HG03378 (cell line): Measurements from ENCODE around the gene KRTCAP2.
A peak's percentile ranks its signal among the peaks of the same experiment; 100 is the strongest.
"Not testable (repeated sequence)": the region's sequence is repeated elsewhere in the genome, so short reads cannot be mapped to it uniquely, and the experiment has no call there.

ENCODE experiments used
- ATAC-seq: cut with Tn5 transposase; IDR thresholded peaks from one replicate; pipeline ENCODE4 v1.9.1; 2021; ENCODE audit warnings: mild to moderate bottlenecking, moderate library complexity; ENCODE audit not compliant: unreplicated experiment

The KRTCAP2 gene

DNA sequence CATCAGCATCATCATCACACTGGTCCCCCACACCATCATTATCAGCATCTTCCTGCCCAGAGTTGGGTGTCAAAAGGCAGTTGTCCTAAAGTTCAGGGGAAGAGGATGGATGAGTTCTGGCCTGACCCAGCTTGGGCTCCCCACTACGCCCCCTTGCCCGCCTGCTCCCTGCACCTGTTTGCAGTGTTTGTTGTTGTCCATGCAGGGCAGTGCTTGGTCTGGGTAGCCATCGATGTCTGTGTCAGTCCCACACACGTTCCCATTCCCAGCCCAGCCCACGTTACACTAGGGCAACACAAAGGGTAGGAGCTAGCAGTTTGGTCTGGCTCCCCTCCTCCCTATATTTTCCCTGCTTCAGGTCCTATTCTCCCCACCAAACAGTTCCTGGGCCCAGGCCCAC, 27.8 kb upstream of the KRTCAP2 start:
- ATAC-seq: no peak

DNA sequence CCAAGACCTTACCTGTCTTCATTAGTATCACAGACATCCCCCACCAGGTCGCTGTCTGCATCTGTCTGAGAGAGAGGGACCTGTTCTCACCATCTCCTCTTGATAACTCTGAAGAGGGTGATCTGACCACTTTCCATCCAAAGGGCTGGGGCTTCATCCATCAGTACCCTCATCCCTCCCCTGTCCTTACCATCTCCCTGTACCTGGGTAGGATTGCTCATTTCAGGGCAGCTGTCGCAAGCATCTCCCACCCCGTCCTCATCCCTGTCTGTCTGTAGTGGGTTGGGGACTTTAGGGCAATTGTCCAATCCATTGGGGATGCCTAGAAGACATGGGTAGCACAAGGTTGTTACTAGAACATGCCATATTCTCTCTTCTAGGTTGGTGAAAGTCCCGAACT, 26.7 kb upstream of the KRTCAP2 start:
- no peak for ATAC-seq

DNA sequence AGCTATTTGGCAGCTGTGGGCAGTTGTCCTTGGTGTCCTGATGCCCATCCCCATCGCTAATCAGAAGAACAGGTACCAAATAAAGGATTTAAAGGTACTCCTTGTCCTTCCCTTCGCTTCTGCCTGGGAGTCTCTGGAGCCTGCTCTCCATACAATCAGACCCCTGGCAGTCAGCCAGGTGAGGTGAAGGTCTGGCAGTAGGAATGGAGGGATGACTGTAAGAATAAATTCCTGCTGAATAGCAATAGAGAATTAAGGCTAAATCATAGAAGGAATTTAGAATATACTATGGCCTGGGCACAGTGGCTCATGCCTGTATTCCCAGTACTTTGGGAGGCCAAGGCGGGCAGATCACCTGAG, 25.4 kb upstream of the KRTCAP2 start:
- no peak for ATAC-seq

DNA sequence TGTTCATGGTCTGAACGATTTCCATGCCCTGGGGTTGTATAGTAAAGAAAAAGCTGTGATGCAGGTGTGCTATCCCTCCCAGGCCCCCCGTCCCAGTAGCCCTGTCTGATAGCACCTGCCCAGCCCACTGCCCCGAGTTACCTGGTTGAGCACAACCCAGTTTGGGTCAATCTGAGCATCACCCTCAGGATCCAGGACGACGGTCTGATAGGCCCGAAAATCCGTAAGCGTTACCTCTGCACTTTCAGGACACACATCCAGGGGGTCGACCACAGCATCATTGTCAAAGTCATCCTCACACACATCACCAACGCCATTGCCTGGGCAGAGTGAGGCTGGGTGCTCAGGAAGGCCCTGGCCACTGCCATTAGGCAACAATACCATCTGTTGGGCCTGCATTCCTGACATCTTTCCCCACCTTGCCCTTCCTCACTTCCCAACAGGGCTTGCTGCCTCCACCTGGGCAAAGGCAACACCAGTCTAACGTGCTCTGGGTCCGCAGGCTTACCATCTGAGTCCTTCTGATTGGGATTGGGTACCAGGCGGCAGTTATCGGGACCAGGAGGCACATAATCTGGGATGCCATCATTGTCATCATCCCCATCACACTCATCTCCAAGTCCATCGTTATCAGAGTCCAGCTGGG, 24.9 kb upstream of the KRTCAP2 start:
- ATAC-seq: no peak

DNA sequence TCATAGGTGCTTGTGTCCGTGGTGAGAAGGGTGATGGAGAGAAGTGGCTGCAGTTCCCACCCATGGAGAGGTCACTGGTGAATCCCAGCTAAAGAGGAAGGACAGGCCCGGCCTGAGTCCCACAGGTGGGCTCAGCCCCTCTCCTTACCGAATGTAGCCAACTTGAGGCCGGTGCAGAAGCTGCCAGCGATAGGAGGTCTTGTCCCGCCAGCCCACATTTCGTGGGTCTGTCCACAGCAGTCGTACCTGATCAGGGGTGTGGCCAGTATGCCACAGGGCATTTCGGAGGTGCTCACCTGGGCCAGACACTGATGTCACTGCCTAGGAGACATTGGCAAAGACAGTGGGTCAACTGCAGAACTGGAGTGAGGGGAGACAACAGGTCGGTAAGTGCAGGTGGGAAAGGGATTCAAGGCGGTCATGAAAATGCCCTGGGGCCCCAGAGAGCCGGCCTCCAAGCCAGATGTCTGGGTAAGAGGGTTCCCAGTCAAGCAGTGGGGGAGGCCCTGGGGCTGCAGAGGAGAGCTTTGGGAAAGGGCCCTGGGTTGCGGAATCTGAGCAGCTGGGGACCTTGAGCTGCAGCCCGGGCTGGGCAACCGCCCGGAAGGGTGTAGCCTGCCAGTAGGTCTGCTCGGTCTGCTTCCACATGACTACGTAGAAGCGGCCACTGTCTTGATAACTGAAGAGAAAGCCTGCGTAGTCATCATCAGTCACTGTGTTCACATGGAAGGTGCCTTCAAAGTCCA, 24.0 kb upstream of the KRTCAP2 start:
- ATAC-seq: no peak

DNA sequence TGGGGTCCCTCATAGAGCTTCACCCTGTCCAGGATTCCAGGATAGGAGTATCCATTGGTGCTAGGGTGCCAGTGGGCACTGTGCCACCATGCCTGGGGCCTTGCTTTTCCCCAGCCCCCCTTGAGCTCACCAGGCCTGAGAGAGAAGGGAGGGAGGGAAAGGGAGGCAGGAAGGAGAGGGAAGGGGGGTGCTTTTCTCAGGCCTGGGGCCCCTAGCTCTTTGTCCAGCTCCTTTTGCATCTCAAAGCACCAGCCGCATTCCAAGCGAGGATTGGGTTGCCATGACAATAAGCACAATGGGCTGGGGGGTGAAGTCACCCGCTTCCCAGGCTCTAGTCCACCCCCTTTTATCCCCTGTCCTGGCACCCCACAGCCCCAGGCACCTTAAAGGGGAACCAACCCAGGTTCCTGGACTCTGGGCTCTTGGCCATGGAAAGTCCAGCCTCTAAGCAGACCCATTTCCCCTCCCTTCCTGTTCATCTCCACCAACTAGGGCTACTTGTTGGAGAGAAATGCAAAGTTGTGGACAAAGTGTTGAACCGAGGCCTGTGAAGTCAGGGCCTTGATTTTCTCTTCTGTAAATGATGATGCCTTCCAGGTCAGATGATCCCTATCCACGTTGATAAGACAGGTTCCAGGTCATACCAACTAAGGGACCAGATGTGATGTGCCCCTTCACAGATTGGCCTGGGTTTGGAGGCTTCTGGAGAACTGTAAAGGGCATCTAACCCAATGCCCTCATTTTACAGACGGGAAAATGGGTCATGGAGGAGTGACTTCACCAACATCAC, 23.2 kb upstream of the KRTCAP2 start:
- ATAC-seq: no peak

DNA sequence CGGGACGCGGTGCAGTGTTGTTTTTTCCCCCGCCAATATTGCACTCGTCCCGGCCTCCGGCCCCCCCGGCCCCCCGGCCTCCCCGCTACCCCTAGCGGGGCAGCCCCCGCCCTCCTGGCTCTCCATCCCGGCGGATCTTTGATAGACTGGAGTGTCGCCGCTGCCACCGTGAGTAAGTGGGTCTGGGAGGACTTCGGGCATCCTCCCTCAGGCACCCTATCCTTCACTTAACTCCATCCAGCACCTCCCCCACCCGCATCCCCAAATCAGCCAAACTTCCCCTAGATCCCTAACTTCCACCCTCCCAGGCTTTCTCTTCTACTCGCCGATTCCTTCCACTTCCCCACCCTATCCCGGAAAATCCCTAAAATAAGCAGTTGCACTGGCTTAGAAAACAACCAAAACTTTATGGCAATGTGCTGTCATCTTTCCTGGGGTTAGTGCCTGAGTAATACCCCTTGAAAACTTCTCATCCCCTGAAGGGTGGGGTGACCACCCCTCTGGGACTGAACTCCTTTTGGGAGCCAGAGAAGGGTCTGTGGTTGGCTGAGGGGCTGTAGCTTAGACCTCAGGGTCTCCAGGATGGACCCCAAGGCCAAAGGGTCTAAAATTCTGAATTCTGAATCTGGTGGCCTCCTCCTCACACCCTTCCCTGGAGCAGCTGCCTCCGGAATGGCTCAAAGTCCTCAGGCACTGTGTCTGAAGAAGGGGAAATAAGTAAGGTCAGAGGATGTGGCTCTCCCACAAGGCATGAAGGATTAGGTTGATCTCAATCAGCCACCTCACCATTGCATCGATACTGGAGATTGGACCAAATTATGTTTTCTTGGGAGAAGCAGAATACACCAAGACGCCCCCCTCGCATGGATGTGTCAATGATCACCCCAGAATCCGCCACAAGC, 22.3 kb upstream of the KRTCAP2 start:
- ATAC-seq: no peak

DNA sequence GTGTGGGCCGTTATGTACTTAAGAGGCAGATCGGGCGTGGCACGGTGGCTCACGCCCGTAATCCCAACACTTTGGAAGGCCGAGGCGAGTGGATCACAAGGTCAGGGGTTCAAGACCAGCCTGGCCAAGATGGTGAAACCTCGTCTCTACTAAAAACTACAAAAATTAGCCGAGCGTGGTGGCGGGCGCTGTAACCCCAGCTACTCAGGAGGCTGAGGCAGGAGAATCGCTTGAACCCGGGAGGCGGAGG, 20.8 kb upstream of the KRTCAP2 start:
- not testable (repeated sequence) for ATAC-seq

DNA sequence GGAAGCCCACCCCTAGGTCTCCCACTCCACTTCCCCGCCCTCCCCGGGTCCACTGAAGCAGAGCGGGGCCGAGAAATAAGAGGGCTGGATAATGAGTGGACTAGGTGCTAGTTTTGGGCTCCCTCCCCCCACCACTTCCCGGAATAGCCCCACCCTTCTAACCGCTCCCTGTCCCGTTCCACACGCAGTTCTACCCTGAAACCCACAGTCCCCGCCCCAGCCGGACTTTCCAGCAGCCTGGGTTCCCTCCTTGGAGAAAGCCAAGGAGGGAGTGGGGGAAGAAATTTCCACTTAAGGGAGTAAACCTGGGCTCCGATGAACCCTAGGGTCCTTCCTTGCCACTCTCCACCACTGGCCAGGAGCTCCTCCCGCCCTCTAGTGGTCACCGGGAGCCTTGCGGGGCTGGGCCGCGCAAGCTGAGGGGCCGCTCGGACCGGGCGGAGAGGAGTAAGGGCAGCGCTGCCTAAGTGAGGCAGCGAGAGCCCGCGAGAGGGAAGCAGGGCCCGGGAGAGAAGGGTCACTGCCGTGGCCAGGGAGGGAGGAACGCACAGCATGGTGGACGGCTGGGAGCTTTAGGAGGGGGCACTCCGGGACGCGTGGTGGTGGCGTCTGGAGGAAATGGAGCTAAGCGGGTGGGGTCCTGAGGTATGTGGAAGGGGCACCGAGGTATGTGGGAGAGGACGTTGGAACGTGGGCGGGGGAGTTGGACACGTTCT, 20.3 kb upstream of the KRTCAP2 start:
- peak; percentile 58 for ATAC-seq

DNA sequence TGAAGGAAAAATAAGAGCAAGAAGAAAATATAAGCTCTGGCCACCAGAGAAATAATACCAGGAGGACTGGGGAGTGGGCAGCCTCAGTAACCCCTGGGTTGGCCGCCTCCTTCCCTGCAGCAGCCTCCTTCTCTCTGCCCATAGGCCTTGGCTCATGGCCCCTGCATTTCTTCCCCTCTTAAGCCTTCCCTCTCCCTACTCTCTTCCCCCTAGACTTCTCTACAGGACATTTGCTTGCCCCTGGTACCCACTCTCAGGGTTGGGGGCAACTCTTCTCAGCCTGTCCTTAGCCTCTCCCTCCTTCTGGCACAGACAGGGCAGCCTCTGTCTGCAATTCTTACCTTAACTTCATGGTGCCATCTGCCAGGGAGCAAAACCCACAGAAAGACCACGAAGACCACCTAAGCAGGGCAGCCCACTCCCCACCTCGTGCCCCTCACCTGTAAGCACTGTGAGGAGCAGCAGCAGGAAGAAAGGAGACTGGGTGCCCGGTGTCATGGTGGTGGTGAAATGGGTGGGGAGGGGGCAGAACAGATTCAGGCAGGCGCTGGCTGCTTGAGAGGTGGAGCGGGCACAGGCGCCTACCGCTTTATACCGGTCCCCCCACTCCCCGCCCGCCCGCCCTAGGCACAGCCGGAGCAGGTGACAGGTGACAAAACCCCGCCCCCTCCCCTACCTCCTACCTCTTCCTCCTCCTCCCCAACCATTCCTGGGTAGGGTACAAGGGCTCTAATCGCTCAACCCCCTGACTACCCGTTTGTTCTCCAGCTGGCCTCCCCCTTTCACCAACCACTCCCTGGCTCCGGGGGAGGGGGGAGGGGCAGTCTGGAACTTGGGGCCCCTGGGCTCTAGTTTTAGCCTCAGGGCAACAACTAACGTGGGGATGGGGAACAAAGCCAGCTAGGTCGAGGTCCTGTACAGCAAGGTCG, 19.5 kb upstream of the KRTCAP2 start:
- no peak for ATAC-seq

DNA sequence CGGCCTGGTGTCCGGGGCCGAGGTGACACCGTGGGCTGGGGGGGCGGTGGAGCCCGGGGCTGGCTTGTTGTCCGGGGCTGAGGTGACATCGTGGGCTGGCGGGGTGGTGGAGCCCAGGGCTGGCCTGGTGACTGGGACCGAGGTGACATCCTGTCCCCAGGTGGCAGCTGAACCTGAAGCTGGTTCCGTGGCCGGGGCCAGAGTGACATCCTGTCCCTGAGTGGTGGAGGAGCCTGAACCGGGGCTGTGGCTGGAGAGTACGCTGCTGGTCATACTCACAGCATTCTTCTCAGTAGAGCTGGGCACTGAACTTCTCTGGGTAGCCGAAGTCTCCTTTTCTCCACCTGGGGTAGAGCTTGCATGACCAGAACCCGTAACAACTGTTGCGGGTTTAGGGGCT, 18.8 kb upstream of the KRTCAP2 start:
- ATAC-seq: no peak

DNA sequence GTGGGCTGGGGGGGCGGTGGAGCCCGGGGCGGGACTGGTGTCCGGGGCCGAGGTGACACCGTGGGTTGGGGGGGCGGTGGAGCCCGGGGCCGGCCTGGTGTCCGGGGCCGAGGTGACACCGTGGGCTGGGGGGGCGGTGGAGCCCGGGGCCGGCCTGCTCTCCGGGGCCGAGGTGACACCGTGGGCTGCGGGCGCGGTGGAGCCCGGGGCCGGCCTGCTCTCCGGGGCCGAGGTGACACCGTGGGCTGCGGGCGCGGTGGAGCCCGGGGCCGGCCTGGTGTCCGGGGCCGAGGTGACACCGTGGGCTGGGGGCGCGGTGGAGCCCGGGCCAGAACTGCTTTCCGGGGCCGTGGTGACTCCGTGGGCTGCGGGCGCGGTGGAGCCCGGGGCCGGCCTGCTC, 16.8 kb upstream of the KRTCAP2 start:
- not testable (repeated sequence) for ATAC-seq

DNA sequence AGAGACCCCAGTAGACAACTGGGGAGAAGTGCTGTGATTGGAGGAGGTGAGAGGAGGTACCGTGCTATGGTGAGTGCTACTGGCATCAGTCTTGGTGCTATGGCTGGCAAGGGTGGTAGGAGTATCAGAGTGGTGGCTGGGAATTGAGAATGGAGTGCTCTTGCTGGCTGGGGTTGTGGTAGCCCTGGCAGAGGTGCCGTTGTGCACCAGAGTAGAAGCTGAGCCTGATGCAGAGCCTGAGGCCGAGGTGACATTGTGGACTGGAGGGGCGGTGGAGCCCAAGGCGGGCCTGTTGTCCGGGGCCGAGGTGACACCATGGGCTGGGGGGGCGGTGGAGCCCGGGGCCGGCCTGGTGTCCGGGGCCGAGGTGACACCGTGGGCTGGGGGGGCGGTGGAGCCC, 15.2 kb upstream of the KRTCAP2 start:
- ATAC-seq: no peak

DNA sequence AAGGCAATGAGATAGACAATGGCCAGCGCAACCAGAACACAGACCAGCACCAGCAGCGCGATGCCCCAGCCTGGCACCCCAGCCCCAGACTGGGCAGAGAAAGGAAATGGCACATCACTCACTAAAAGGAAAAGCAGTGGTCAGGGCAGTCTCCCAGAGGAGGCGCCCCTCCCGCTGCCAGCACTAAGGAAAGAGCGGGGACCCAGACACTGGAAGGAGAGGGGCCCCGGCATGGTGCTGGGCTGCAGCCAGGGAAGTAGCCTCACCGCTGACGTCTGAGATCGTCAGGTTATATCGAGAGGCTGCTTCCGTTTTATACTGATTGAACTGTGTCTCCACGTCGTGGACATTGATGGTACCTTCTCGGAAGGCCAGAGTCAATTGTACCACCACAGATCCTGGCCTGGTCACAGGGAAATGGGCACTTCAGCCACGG, 14.4 kb upstream of the KRTCAP2 start:
- ATAC-seq: no peak

DNA sequence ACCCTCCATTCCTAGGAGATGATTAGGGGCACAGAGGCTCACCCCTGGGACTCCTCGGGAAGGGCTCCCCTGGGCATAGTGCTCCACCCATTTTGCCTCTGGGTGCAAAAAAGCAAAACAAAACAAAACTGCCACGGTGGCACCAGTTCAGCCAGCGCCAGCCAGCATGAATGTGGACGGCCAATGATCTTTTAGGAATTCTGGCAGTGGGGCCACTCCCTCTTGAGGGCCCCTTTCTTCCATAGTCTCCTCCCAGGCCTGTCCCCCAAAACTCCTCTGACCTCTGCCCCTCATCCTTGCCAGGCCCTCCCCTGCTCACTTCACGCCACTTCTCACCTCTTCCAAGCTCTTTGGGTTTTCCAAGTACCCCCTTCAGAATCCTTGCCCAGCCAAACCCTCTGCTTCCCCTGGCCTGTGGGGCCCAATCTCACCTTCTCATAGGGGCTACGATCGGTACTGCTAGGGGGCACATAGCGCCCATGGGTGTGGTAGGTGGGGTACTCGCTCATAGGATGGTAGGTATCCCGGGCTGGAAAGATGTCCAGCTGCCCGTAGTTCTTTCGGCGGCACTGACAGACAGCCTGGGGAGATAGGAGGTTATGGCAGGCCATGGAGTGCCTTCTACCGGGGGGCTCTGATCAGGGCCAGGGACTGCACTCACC, 13.8 kb upstream of the KRTCAP2 start:
- no peak for ATAC-seq

DNA sequence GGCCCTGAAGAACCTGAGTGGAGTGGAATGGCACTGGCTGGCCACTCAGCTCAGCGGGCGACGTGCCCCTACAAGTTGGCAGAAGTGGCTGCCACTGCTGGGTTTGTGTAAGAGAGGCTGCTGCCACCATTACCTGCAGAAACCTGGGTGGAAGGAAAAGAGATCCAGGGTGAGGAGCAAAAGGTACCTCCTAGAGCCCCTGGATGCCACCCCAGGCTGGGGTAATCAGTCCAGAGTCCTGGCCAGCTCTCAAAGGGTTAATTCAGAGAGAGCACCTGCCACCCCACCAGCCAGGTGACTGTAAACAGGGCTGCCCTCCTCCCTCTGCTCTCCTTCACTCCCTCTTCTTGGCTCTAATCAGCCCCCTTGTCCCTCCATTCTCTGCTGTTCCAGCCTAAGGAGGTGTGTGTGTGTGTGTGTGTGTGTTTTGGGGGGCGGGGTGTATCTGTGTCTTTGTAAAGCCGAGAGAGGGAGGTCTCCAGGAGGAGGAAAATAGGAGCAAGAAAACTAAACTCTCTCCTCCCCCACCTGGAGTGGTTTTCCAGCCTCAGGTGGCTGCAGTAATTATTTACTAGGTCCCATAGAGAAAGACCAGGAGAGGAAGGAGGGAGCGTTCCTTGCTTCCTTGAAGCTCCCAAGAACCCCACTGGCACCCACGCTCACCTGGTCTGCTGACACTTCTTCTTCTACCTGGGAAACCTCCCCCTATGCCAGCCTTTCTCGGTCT, 13.1 kb upstream of the KRTCAP2 start:
- ATAC-seq: no peak

DNA sequence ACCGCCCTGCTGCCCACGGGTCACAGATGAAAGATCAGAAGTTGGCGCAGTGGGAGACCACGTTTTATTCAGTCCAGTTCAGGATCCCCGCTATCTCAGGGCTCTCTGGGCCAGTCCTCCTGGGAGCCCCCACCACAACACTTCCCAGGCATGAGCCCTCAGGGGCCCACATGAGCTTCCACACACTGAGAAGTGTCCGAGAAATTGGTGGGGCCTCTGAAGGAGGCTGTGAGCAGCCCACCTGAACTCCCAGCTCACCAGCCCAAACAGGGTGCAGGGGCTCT, 12.6 kb upstream of the KRTCAP2 start:
- no peak for ATAC-seq
